Measurements from ENCODE around the gene KRTAP10-4.

- no peak for TF ChIP-seq CTCF (IDR thresholded peaks at IDR 0.05; ENCODE audit: insufficient read depth, low read depth, low read length)
- TF ChIP-seq EZH2 (IDR thresholded peaks at IDR 0.05; ENCODE audit: insufficient read depth, low read length): no peak
These were observed 6.3 kb downstream of the KRTAP10-4 start for GRCh38 chr21:44579833-44580144.

Data from astrocyte (in vitro differentiated cells and primary cell).